Right lung (tissue), 5 donors: ENCODE data around the gene ALPP. TPM values are rescaled to one million over a fixed set of nuclear protein-coding genes. Genes with fewer than 3 reads are reported as not detected.

Source experiments
- DNase-seq, 2 donors: peaks; one replicate each; pipeline ENCODE4 v3.0.0-alpha.2; 2013
- polyA plus RNA-seq, 5 donors: library from polyadenylated mRNA; unstranded; fragments of 120-200 nt; gene quantifications; one replicate each; pipeline versions ENCODE4 v1.2.1 to v1.2.3, GENCODE V29; 2013; ENCODE audit warnings: inconsistent platforms in 1 of 5, low replicate concordance in 1 of 5; ENCODE audit not compliant: insufficient read length in 5 of 5, insufficient read depth in 1 of 5

The ALPP gene
- polyA plus RNA-seq, 5 donors: 0.19 to 0.23 TPM; not detected in 3

GRCh38 chr2:232340171-232340935 is 38.2 kb upstream of the ALPP start:
- no peak for DNase-seq

- DNase-seq: no peak
Measured at GRCh38 chr2:232341061-232341738, 37.4 kb upstream of the ALPP start.

- no peak for DNase-seq
Measured at GRCh38 chr2:232341739-232342126, 36.8 kb upstream of the ALPP start.

GRCh38 chr2:232342635-232343565 is 35.7 kb upstream of the ALPP start:
- no peak for DNase-seq

GRCh38 chr2:232343821-232344220 is 34.7 kb upstream of the ALPP start:
- no peak for DNase-seq

- DNase-seq: no peak
Measured at GRCh38 chr2:232345251-232345650, 33.3 kb upstream of the ALPP start.

GRCh38 chr2:232347369-232347768 is 31.2 kb upstream of the ALPP start:
- no peak for DNase-seq

GRCh38 chr2:232348936-232349335 is 29.6 kb upstream of the ALPP start:
- DNase-seq: no peak

GRCh38 chr2:232349546-232349945 is 29.0 kb upstream of the ALPP start:
- no peak for DNase-seq

GRCh38 chr2:232349946-232350635 is 28.5 kb upstream of the ALPP start:
- DNase-seq: no peak

GRCh38 chr2:232350804-232351685 is 27.5 kb upstream of the ALPP start:
- DNase-seq: no peak

- DNase-seq: no peak
Measured at GRCh38 chr2:232351686-232352510, 26.7 kb upstream of the ALPP start.

GRCh38 chr2:232352511-232353091 is 25.9 kb upstream of the ALPP start:
- DNase-seq: no peak

- no peak for DNase-seq
Measured at GRCh38 chr2:232353096-232353495, 25.5 kb upstream of the ALPP start.

GRCh38 chr2:232353660-232354059 is 24.9 kb upstream of the ALPP start:
- no peak for DNase-seq

- no peak for DNase-seq
Measured at GRCh38 chr2:232354069-232354468, 24.5 kb upstream of the ALPP start.

- no peak for DNase-seq
Measured at GRCh38 chr2:232361646-232362045, 16.9 kb upstream of the ALPP start.

- DNase-seq: no peak
Measured at GRCh38 chr2:232362174-232362900, 16.2 kb upstream of the ALPP start.
